Measurements from ENCODE around the gene P2RY6. TPM values are rescaled to one million over a fixed set of nuclear protein-coding genes. Genes with fewer than 3 reads are reported as not detected.

Gene P2RY6
- total and polyA plus RNA-seq, 7 donors, result 1.2 to 5.5 (median 2.5) TPM; not detected in 1

- peaks cover 4 to 23% (median 5%) of the 10 kb centered on the region in 4 donors for H3K36me3 ChIP-seq
- no peaks in the 10 kb centered on the region for H3K9me3 ChIP-seq
- no peak overlapping the region for H3K4me3 ChIP-seq
- H3K4me1 ChIP-seq, result peaks cover 0 to 63% (median 47%) of the 10 kb centered on the region in 4 donors
- peak overlapping the region in 1 of 4 donors; percentile 2 for H3K27ac ChIP-seq
- DNase-seq, result no peak
- H3K27me3 ChIP-seq, result no peaks in the 10 kb centered on the region
- WGBS, 2 donors, result 90 to 93% methylated on average over 12 of the region's 12 CpGs
- intact Hi-C loops (cut with DNase I), result no loop called here
- no peak for TF ChIP-seq POLR2A (IDR thresholded peaks at IDR 0.05)
- no peak for TF ChIP-seq EP300 (IDR thresholded peaks at IDR 0.05)
- no peak for TF ChIP-seq CTCF (IDR thresholded peaks at IDR 0.05)
- TF ChIP-seq POLR2AphosphoS5 (IDR thresholded peaks at IDR 0.05), result no peak
These were observed 74.9 kb downstream of the P2RY6 start for GRCh38 chr11:73347067-73347466.

Other genes with a start within 250 kb of the P2RY6 start
- gene FCHSD2, start 130.0 kb upstream of the P2RY6 start, total RNA-seq, result 10 to 100 TPM; 16.4 to 36.3 (median 19.4) TPM
- 10 to 100 TPM in 1 of 3 donors, 1 to 10 TPM in 2; 6.9 to 19.3 (median 7.2) TPM for gene FCHSD2, start 130.0 kb upstream of the P2RY6 start, polyA plus RNA-seq
- under 1 TPM in 1 of 4 donors, not detected in 3; 0.16 TPM for gene P2RY2, start 54.1 kb upstream of the P2RY6 start, total RNA-seq
- gene P2RY2, start 54.1 kb upstream of the P2RY6 start, polyA plus RNA-seq, result 1 to 10 TPM; 3.0 to 6.2 (median 4.2) TPM
- gene ARHGEF17, start 35.9 kb downstream of the P2RY6 start, total RNA-seq, result 100 to 1,000 TPM in 1 of 4 donors, 10 to 100 TPM in 3; 38.2 to 104 (median 66.9) TPM
- 10 to 100 TPM in 1 of 3 donors, 1 to 10 TPM in 2; 1.8 to 15.9 (median 2.4) TPM for gene ARHGEF17, start 35.9 kb downstream of the P2RY6 start, polyA plus RNA-seq
- gene RELT, start 104.1 kb downstream of the P2RY6 start, total RNA-seq, result 1 to 10 TPM in 2 of 4 donors, under 1 TPM in 2; 0.28 to 1.8 (median 0.95) TPM
- gene RELT, start 104.1 kb downstream of the P2RY6 start, polyA plus RNA-seq, result 1 to 10 TPM in 2 of 3 donors, under 1 TPM in 1; 0.92 to 9.3 (median 1.2) TPM